T-helper 1 cell treated with Interleukin-12 subunit alpha and Interleukin-12 subunit beta and Interleukin-4 antibody, amounts not matched to agents 30 μg/mL and 1 μg/mL, for 36 hours (primary cell): ENCODE measurements around the gene GNAO1.

ENCODE experiments used
- H3K27ac Mint-ChIP-seq: one replicate; pipeline ENCODE4 v1.8.0; 2021; ENCODE audit warnings: mild to moderate bottlenecking, mixed read lengths
- H3K27me3 Mint-ChIP-seq: one replicate; pipeline ENCODE4 v1.8.0; 2021; ENCODE audit warnings: low read depth, mixed read lengths
- H3K36me3 Mint-ChIP-seq: one replicate; pipeline ENCODE4 v1.8.0; 2021; ENCODE audit warnings: low read depth, mixed read lengths
- H3K4me1 Mint-ChIP-seq: one replicate; pipeline ENCODE4 v1.8.0; 2021; ENCODE audit warnings: low read depth, mixed read lengths
- H3K4me3 Mint-ChIP-seq: one replicate; pipeline ENCODE4 v1.8.0; 2021; ENCODE audit warnings: mild to moderate bottlenecking, moderate library complexity, mixed read lengths
- H3K9me3 Mint-ChIP-seq: one replicate; pipeline ENCODE4 v1.8.0; 2021; ENCODE audit warnings: mixed read lengths

Gene GNAO1

DNA sequence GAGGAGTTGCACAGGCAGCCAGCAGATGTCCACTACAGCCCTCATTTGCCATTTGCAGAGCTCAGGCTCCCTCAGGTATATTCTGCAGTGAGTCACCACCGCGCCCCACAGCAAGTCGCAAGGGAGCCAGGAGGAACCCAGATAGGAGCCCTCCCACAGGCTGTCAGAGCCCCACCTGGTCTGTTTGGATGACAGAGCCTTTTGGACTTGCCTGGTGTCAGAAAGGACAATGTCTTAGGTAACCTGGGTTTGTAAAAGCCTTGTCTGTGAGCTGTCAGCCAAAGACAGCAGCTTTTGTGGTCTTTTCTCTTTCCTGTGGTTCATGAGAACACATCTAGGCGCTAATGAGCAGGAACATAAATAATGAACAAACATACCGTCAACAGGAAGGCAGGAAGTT, 70.9 kb downstream of the GNAO1 start:
- peak overlapping the region; percentile 64 for H3K27ac Mint-ChIP-seq
- H3K4me3 Mint-ChIP-seq: peak overlapping the region; percentile 25
- H3K4me1 Mint-ChIP-seq: peaks cover 30% of the 10 kb centered on the region
- H3K27me3 Mint-ChIP-seq: peaks cover 8% of the 10 kb centered on the region
- H3K9me3 Mint-ChIP-seq: no peaks in the 10 kb centered on the region
- no peaks in the 10 kb centered on the region for H3K36me3 Mint-ChIP-seq

- no peaks in the 10 kb centered on the region for H3K36me3 Mint-ChIP-seq
- peak overlapping the region; percentile 64 for H3K27ac Mint-ChIP-seq
- H3K27me3 Mint-ChIP-seq: peaks cover 7% of the 10 kb centered on the region
- peak overlapping the region; percentile 25 for H3K4me3 Mint-ChIP-seq
- H3K9me3 Mint-ChIP-seq: no peaks in the 10 kb centered on the region
- H3K4me1 Mint-ChIP-seq: peaks cover 30% of the 10 kb centered on the region
Observed at GRCh38 chr16:56262551-56263245, 71.4 kb downstream of the GNAO1 start.

DNA sequence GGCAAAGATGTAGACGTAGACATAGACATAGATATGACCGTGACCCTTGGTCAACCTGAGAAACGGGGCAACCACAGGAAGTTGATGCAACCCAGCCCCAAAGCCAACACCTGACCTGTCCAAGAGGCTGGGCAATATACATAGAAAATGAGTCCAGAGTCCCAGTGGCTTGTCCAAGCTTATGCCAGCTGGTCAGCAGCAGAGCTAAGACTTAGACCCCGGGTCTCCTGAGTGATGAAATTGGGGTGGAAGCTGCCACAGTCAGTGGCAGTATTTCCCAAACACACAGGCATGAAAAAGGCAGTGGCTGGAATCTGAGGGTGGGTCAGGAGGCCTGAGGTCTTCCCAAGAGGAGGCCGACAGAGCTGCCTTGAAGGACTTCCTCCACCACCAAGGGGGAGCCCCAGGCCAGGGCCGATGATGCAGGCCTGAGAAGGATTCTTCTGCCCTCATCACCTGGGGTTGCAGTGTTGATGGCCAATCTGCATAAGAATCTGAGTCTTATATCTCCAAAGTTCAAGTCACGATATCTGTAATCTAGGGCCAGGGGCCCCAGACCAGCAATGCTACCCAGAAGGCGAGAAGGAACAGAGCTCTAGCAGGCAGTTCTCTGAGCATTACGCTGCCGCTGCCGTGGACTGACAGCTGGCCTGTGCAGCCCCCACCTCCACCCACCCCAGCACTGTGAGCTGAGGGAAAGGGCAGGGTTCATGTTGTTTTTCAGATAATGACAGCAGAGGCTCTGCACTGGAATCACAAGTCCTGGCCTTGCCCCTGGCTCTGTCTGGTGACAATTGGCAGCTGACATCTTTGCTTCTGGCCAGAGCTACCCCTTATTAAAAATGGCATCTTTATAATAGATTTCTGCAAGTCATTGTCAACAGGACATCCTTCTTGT, 72.7 kb downstream of the GNAO1 start:
- Mint-ChIP-seq H3K9me3 (no peaks in the 10 kb centered on the region), H3K27ac (no peak overlapping the region), H3K4me3 (no peak overlapping the region), H3K36me3 (no peaks in the 10 kb centered on the region), H3K27me3 (peaks cover 16% of the 10 kb centered on the region), H3K4me1 (peaks cover 30% of the 10 kb centered on the region)

DNA sequence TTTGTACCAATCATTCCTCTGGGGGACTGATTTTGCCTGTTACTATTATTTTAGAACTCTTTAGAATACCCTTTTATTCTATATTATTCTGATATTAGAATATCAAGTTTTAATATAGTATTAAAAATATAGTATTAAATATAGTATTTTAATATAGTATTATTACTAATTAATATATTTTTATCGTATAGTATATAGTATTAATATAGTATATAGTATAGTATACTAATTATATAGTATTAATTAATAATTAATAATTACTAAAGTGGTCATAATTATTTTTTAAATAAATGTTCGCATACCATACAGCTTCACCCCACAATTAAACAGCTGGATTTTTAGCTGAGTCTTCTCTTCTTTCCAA, 73.3 kb downstream of the GNAO1 start:
- Mint-ChIP-seq H3K4me1 (peaks cover 30% of the 10 kb centered on the region), H3K27ac (no peak overlapping the region), H3K4me3 (no peak overlapping the region), H3K9me3 (no peaks in the 10 kb centered on the region), H3K36me3 (no peaks in the 10 kb centered on the region), H3K27me3 (peaks cover 21% of the 10 kb centered on the region)

DNA sequence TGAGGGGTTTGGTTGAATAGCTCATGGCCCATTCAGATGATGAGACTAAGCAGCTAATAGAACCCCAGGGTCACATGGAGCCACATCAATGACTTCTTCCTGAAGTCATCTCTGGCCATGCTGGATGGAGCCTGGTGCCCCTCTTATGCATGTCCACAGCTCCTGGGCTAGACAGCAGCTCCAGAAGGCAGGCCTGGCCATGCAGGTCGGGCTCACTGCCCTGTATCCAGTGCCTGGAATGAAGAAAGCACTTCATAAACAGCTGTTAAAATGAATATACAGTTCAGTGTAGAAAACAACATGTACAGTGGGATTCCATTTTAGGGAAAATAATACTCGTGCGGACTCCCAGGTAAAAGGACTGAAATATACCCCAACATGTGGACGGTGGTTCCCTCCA, 73.9 kb downstream of the GNAO1 start:
- Mint-ChIP-seq H3K27me3 (peaks cover 24% of the 10 kb centered on the region), H3K27ac (no peak overlapping the region), H3K36me3 (no peaks in the 10 kb centered on the region), H3K4me3 (no peak overlapping the region), H3K4me1 (peaks cover 30% of the 10 kb centered on the region), H3K9me3 (no peaks in the 10 kb centered on the region)

- Mint-ChIP-seq H3K36me3 (no peaks in the 10 kb centered on the region), H3K4me3 (no peak overlapping the region), H3K27ac (peak overlapping the region; percentile 20), H3K9me3 (no peaks in the 10 kb centered on the region), H3K4me1 (peaks cover 29% of the 10 kb centered on the region), H3K27me3 (peaks cover 27% of the 10 kb centered on the region)
Observed at GRCh38 chr16:56265746-56266145, 74.5 kb downstream of the GNAO1 start.

DNA sequence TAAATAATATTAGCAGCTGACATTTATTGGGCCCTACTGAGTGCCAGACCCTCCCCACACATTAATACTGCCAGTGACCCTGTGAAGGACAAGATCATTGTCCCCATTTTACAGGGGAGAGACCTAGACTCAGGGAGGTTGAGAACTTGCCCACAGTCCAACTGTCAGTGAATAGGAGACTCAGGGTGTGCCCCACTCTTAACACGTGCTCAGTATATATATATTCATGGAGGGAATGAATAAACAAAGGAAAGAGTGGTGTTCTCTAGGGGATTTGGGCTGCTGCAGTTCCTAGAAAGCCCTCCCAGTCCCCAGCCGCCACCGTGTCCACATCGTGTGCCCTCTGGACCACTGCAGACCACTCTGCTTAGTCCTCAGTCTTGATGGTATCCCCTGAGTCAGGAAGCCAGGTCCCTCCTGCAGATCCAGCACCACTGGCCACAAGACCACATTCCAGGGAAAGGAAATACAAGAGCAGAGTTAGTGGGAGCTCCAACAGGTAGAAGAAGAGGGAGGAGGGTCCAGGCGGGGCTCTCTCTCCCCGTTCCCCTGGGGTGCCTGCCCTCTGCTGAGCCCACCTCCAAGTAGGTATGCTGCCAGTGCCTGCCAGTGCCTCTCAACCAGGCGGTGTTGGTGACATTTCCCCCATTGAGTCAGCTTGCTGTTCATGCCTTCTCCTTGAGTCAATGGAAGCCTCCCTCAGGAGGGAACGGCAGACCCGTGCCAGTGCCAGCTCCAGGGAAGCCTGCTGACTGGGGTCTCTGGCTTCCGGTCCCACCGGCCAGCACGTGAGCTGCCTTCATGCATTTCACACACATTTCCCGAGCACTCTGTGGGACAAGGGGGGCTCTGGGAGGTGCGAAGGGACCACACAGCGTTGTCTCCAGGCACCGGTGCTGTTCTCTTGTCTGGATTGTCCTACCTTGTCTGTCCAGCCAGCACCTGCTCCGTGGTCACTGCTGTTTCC, 75.6 kb downstream of the GNAO1 start:
- H3K36me3 Mint-ChIP-seq: no peaks in the 10 kb centered on the region
- H3K4me1 Mint-ChIP-seq: peaks cover 18% of the 10 kb centered on the region
- H3K27me3 Mint-ChIP-seq: peaks cover 20% of the 10 kb centered on the region
- H3K9me3 Mint-ChIP-seq: no peaks in the 10 kb centered on the region
- no peak overlapping the region for H3K4me3 Mint-ChIP-seq
- no peak overlapping the region for H3K27ac Mint-ChIP-seq

DNA sequence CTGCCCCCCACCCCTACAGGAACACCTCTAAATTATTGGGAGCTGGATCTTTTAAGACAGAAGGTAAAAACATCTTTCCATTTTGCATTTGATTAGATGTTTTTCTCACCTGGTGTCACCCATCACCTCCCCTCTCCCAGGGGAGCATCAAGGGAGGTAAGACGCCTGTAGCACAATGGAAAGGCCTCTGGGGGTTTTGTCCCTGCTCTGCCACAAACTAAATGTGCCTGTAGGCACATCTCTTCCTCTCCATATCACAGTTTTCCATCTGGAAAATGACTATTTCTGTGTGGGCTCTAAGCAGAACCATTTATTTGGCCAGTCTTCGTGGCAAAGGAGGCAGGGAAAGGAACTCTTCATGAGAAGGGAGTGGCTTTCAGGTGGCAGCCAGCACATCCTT, 76.6 kb downstream of the GNAO1 start:
- Mint-ChIP-seq H3K27ac (no peak overlapping the region), H3K4me1 (peaks cover 9% of the 10 kb centered on the region), H3K9me3 (no peaks in the 10 kb centered on the region), H3K36me3 (no peaks in the 10 kb centered on the region), H3K4me3 (no peak overlapping the region), H3K27me3 (peaks cover 20% of the 10 kb centered on the region)

DNA sequence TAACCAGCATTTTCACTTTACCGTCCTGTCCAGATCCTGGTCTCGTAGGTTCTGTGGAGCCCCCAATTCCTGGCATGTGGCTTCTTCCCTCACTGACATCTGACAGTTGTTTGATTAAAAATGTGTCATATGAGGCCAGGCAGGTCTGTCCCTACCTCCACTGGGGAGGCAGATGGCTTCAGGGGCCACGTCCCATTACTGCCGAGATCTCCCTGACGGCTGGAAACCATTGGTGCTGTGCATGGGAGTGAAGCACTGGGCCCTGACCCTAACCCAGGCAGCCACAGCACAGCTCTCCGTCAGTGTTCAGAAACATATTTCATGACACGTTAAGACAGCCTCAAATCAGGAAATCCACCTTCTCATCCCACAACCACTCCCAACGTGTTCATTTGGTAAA, 77.5 kb downstream of the GNAO1 start:
- H3K9me3 Mint-ChIP-seq: no peaks in the 10 kb centered on the region
- no peak overlapping the region for H3K4me3 Mint-ChIP-seq
- no peaks in the 10 kb centered on the region for H3K36me3 Mint-ChIP-seq
- H3K4me1 Mint-ChIP-seq: peaks cover 2% of the 10 kb centered on the region
- no peak overlapping the region for H3K27ac Mint-ChIP-seq
- peaks cover 28% of the 10 kb centered on the region for H3K27me3 Mint-ChIP-seq

GRCh38 chr16:56269281-56269680, 78.0 kb downstream of the GNAO1 start:
- no peak overlapping the region for H3K4me3 Mint-ChIP-seq
- no peak overlapping the region for H3K27ac Mint-ChIP-seq
- no peaks in the 10 kb centered on the region for H3K9me3 Mint-ChIP-seq
- H3K27me3 Mint-ChIP-seq: peaks cover 33% of the 10 kb centered on the region
- no peaks in the 10 kb centered on the region for H3K36me3 Mint-ChIP-seq
- H3K4me1 Mint-ChIP-seq: peaks cover 2% of the 10 kb centered on the region

DNA sequence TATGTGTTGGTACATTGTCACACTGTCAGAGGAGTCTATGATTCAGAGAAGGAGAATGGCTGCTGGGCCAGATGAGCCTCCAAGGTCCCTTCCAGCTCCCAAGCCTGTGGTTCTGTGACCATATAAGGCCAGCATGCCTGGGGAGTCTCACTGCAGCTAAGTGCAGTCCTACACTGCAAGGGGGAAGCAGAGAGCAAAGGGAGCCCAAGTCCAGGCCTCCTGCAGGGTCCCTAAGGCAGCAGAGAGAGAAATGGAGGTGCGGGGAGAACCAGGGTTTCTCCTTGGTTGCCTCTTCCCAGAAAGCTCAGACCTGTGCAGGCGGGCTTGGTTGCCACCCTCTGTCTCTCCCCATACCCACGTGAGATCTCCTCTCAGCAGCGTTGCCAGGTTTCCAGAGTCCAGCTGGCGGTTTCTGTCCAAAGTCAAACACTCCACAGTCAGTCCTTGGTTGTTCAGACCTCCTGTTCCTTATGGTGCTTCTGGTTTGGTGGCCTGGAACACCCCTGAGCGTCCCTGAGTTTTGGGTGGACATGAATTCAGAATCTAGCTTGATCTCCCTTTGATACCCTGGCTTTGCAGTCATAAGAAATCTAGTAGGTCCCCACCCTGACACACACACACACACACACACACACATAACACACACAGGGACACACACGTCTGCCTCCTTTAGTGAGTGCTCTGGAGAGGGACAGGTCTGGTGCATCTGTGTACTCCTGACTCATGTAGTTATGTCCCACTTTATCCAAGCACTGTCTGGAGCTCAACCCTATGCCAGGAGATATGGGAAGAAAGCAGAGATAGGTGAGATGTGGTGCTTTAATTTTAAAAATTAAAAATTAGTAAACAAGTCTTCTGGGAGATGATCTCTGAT, 78.8 kb downstream of the GNAO1 start:
- H3K27ac Mint-ChIP-seq: no peak overlapping the region
- no peaks in the 10 kb centered on the region for H3K9me3 Mint-ChIP-seq
- H3K4me3 Mint-ChIP-seq: no peak overlapping the region
- H3K27me3 Mint-ChIP-seq: peaks cover 41% of the 10 kb centered on the region
- no peaks in the 10 kb centered on the region for H3K36me3 Mint-ChIP-seq
- no peaks in the 10 kb centered on the region for H3K4me1 Mint-ChIP-seq

DNA sequence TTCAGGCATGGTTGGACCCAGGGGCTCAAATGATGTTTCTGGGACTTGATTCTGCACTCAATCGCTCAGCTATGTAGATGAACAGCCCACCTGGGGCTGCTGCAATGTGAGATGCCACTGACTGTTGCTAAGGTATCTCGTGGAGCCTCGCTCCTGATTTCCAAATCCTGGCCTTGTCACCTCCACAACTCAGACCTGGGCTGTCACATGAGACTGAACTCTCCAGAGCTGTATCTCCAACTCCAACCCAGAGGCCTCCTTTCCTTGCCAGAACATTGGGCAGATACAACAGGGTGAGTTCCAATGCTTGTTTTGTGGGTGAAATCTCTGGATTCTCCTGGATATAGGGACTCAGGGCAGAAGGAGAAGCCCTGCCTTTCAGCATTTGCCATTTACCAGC, 79.5 kb downstream of the GNAO1 start:
- H3K27me3 Mint-ChIP-seq: peaks cover 47% of the 10 kb centered on the region

DNA sequence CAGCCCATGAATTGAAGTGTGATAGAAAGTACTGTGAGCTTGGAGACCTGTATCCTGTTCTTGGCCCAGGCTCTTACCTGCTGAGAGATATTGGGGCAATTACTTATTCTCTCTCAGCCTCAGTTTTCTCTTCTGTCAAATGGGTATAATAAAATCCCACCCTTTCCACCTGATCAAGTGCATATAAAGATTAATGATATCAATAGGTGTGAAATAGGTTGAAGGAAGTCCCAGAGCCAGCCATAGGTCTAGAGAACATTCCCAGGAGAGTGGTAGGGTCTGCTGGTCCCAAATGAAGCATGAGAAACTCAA, 81.2 kb downstream of the GNAO1 start:
- Mint-ChIP-seq H3K4me1 (no peaks in the 10 kb centered on the region), H3K27me3 (peaks cover 54% of the 10 kb centered on the region), H3K9me3 (no peaks in the 10 kb centered on the region), H3K4me3 (no peak overlapping the region), H3K27ac (no peak overlapping the region), H3K36me3 (no peaks in the 10 kb centered on the region)

More for the DNA sequence above, 79.5 kb downstream of the GNAO1 start:
- Mint-ChIP-seq H3K4me1 (no peaks in the 10 kb centered on the region), H3K4me3 (no peak overlapping the region), H3K27ac (no peak overlapping the region), H3K36me3 (no peaks in the 10 kb centered on the region), H3K9me3 (no peaks in the 10 kb centered on the region)

GRCh38 chr16:56273615-56274014, 82.3 kb downstream of the GNAO1 start:
- Mint-ChIP-seq H3K27me3 (peaks cover 47% of the 10 kb centered on the region), H3K27ac (no peak overlapping the region), H3K4me1 (peaks cover 2% of the 10 kb centered on the region), H3K9me3 (no peaks in the 10 kb centered on the region), H3K4me3 (no peak overlapping the region), H3K36me3 (no peaks in the 10 kb centered on the region)
